T-helper 22 cell (primary cell): Measurements from ENCODE around the gene MEAF6.

Experiments used
- DNase-seq: peaks from one replicate; pipeline ENCODE4 v3.0.0-alpha.2; 2020; ENCODE audit warnings: low read depth

Gene MEAF6

GRCh38 chr1:37473431-37474045 is 41.0 kb downstream of the MEAF6 start:
- DNase-seq, result no peak

- DNase-seq, result no peak
Observed at GRCh38 chr1:37472994-37473393, 41.6 kb downstream of the MEAF6 start.

GRCh38 chr1:37472281-37472680 is 42.3 kb downstream of the MEAF6 start:
- no peak for DNase-seq

- no peak for DNase-seq
Observed at GRCh38 chr1:37471345-37472231, 43.0 kb downstream of the MEAF6 start.

- DNase-seq, result no peak
Observed at GRCh38 chr1:37469386-37469785, 45.2 kb downstream of the MEAF6 start.

- no peak for DNase-seq
Observed at GRCh38 chr1:37468037-37468436, 46.5 kb downstream of the MEAF6 start.

GRCh38 chr1:37465593-37466517 is 48.7 kb downstream of the MEAF6 start:
- DNase-seq, result no peak

- DNase-seq, result no peak
Observed at GRCh38 chr1:37464443-37464842, 50.1 kb downstream of the MEAF6 start.

- no peak for DNase-seq
Observed at GRCh38 chr1:37461698-37462436, 52.7 kb downstream of the MEAF6 start.

- no peak for DNase-seq
Observed at GRCh38 chr1:37458551-37458950, 56.0 kb downstream of the MEAF6 start.

- DNase-seq, result no peak
Observed at GRCh38 chr1:37456614-37457013, 58.0 kb downstream of the MEAF6 start.

GRCh38 chr1:37455516-37455915 is 59.0 kb downstream of the MEAF6 start:
- DNase-seq, result no peak

- no peak for DNase-seq
Observed at GRCh38 chr1:37453647-37454046, 60.9 kb downstream of the MEAF6 start.

GRCh38 chr1:37452416-37452815 is 62.1 kb downstream of the MEAF6 start:
- DNase-seq, result no peak

- DNase-seq, result no peak
Observed at GRCh38 chr1:37449936-37450335, 64.6 kb downstream of the MEAF6 start.

GRCh38 chr1:37448691-37449417 is 65.7 kb downstream of the MEAF6 start:
- DNase-seq, result no peak

- DNase-seq, result no peak
Observed at GRCh38 chr1:37448185-37448584, 66.4 kb downstream of the MEAF6 start.

GRCh38 chr1:37446874-37447273 is 67.7 kb downstream of the MEAF6 start:
- no peak for DNase-seq

- DNase-seq, result no peak
Observed at GRCh38 chr1:37442644-37443043, 71.9 kb downstream of the MEAF6 start.
